SJSA1 (cell line): Measurements from ENCODE around the gene MS4A15. TPM values are rescaled to one million over a fixed set of nuclear protein-coding genes. Genes with fewer than 3 reads are reported as not detected.
A peak's percentile ranks its signal among the peaks of the same experiment; 100 is the strongest.

Source experiments
- DNase-seq, 2 experiments: peaks; one replicate each; pipeline ENCODE4 v3.0.0-alpha.2; 2015 to 2020; ENCODE audit warnings: low spot score in 2 of 2, low read depth in 1 of 2
- H3K27ac ChIP-seq: fragments of 250-450 bp; sonication (Bioruptor Pico); 2 replicates; pipeline ENCODE4 v1.5.1; 2020; ENCODE audit warnings: mild to moderate bottlenecking, moderate library complexity
- H3K27me3 ChIP-seq: fragments of 250-450 bp; sonication (Bioruptor Pico); replicated peaks from 2 replicates; pipeline ENCODE4 v1.5.1; 2020; ENCODE audit warnings: mild to moderate bottlenecking, moderate library complexity
- H3K36me3 ChIP-seq: fragments of 250-450 bp; sonication (Bioruptor Pico); 2 replicates; pipeline ENCODE4 v1.5.1; 2020; ENCODE audit warnings: mild to moderate bottlenecking
- H3K4me1 ChIP-seq: fragments of 250-450 bp; sonication (Bioruptor Pico); replicated peaks from 2 replicates; pipeline ENCODE4 v1.6.1; 2021; ENCODE audit warnings: mild to moderate bottlenecking
- H3K4me3 ChIP-seq: fragments of 250-450 bp; sonication (Bioruptor Pico); 2 replicates; pipeline ENCODE4 v1.5.1; 2020; ENCODE audit warnings: mild to moderate bottlenecking
- H3K9me3 ChIP-seq: fragments of 250-450 bp; sonication (Bioruptor Pico); replicated peaks from 2 replicates; pipeline ENCODE4 v1.5.1; 2020; ENCODE audit warnings: mild to moderate bottlenecking
- total RNA-seq: library from RNA; depleted of rRNA; stranded (reverse); fragments of >200 nt; shearing (Covaris generic); gene quantifications from 2 replicates; pipeline ENCODE4 v1.2.3, GENCODE V29; 2014

Gene MS4A15
- total RNA-seq, 1 experiment from 2014 or later, result not detected

DNA sequence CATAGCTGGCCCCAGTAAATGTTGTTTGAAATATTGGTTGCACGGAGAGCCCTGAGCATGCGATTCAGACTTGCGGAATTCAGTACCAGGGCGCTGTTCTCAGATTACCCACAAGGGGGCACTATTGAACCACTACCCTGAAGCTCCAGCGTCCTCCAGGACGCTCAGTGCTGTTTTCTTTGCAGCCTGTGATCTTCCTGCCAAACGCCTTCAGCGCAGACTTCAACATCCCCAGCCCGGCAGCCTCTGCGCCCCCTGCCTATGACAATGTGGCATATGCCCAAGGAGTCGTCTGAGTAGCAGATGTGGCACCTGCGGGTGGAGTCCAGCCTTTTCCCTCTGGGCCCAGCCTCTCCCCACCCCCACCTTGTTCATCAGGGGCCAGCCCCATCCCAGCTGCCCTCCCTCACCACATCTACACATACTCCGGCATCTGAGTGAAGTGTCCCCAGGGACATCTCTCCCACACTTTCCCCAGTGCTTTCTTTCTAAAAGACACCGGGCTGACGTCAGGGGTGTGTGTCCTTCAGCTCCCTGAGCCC is 18.8 kb downstream of the MS4A15 start:
- Histone ChIP-seq H3K27me3 (no peaks in the 10 kb centered on the region), H3K9me3 (no peaks in the 10 kb centered on the region), H3K4me3 (no peak overlapping the region), H3K27ac (no peak overlapping the region), H3K36me3 (no peaks in the 10 kb centered on the region), H3K4me1 (peaks cover 30% of the 10 kb centered on the region)
- peak; percentile 80 to 94 for DNase-seq

DNA sequence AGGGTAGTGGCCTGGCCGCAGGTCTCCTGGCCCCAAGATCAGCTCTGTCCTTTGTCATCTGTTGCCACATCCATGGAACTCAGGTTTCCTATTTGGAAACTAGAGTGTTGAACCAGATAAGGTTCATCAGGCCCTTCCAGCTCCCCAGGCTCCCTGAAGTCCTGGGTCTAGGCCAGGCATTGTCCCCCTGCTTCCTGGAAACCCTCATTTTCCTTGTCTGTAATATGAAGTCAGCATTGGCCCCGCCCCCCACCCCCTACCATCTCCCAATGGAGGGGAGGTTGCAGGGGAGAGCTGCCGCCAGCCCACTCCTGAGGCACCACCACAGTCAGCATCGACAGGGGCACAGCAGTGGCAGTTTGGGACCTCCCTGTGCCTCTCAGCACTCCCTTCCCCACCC is 19.5 kb downstream of the MS4A15 start:
- DNase-seq, result no peak
- Histone ChIP-seq H3K27ac (no peak overlapping the region), H3K27me3 (no peaks in the 10 kb centered on the region)

DNA sequence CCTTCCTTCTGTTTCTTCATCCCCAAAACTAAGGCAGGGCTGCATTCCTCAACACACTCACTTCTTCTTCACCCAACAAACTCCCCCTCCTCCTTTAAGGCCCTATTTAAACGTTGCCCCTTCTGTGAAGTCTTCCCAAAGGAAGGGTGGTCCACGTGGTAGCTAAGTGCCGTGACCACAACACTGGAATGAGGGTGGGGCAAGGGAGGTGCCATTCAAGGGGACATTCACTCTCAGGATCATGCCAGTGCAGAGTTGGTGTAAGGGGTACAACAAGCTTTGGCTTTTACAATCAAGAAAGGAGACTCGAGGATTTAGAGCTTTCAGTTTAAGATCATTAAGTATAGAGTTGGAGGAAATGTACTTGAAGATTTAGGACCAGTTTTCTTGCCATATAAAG is 20.4 kb downstream of the MS4A15 start:
- no peak for DNase-seq

More for the DNA sequence above, 19.5 kb downstream of the MS4A15 start:
- Histone ChIP-seq H3K9me3 (0 out of 2 replicates have a peak, but pooled peaks cover 4% of the 10 kb centered on the region), H3K4me3 (no peak overlapping the region), H3K36me3 (no peaks in the 10 kb centered on the region), H3K4me1 (peaks cover 30% of the 10 kb centered on the region)

DNA sequence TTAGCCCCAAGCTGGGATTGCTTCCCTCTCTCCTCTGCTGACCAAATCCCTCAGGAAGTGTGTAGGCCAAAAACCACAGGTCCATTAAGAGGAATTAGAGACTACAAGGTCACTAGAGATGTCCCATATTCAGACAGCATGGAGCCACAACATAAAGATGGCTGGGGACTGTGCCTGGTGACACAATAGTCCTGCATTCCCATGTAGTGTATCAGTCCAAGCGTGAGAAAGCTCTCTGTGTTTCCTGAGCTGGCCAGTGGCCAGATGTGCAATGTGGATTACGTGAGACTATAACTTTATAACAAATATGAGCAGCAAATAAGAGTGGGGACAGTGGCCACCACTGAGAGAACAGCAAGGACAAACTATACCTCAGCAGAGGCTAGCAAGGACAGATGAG is 20.9 kb downstream of the MS4A15 start:
- 0 out of 2 replicates have a peak, but pooled peaks cover 4% of the 10 kb centered on the region for H3K9me3 ChIP-seq
- no peak overlapping the region for H3K4me3 ChIP-seq
- H3K4me1 ChIP-seq, result peaks cover 30% of the 10 kb centered on the region

More for the DNA sequence above, 20.4 kb downstream of the MS4A15 start:
- Histone ChIP-seq H3K9me3 (0 out of 2 replicates have a peak, but pooled peaks cover 4% of the 10 kb centered on the region), H3K27me3 (no peaks in the 10 kb centered on the region), H3K27ac (peak overlapping the region; percentile 72), H3K36me3 (no peaks in the 10 kb centered on the region), H3K4me1 (peaks cover 30% of the 10 kb centered on the region), H3K4me3 (no peak overlapping the region)

DNA sequence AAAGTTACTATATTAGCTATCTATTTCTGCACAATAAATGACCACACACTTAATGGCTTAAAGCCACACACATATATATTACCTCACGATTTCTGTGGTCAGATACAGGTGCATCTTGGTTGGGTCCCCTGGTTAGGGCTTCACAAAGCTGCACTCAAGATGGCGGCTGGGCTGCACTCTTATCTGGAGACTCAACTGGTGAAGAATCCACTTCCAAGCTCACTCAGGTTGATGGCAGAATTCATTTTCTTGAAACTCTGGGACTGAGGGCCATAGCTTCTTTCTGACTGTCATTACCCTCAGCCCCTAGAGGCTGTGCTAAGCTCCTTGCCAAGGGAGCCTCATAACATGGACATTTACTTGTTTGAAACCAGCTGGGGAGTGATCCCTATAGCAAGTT is 23.4 kb downstream of the MS4A15 start:
- H3K4me1 ChIP-seq, result peaks cover 30% of the 10 kb centered on the region
- no peak overlapping the region for H3K27ac ChIP-seq
- H3K36me3 ChIP-seq, result no peaks in the 10 kb centered on the region
- H3K27me3 ChIP-seq, result no peaks in the 10 kb centered on the region
- no peak overlapping the region for H3K4me3 ChIP-seq
- DNase-seq, result no peak
- 0 out of 2 replicates have a peak, but pooled peaks cover 4% of the 10 kb centered on the region for H3K9me3 ChIP-seq

More for the DNA sequence above, 20.9 kb downstream of the MS4A15 start:
- Histone ChIP-seq H3K27me3 (no peaks in the 10 kb centered on the region), H3K27ac (peak overlapping the region; percentile 72), H3K36me3 (no peaks in the 10 kb centered on the region)
- DNase-seq, result peak; percentile 90 to 92

DNA sequence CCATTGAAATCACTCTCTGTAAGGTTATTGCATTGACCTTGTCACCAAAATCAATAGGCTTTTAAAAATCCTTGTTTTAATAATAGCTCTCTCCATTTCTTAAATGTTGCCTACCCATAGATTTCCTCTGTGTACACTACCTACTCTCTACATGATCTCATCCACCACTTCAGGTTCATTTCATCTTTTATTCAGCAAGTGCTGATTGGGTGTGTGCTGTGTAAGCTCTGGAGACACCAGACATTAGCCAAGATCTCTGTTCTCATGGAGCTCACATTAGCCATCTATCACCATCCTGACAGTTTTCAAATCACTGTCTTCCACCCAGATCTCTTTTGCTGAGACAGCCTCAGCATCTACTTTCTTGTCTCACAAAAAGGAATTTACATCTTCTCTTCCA is 24.1 kb downstream of the MS4A15 start:
- Histone ChIP-seq H3K4me3 (no peak overlapping the region), H3K4me1 (peaks cover 31% of the 10 kb centered on the region), H3K9me3 (0 out of 2 replicates have a peak, but pooled peaks cover 4% of the 10 kb centered on the region), H3K27me3 (no peaks in the 10 kb centered on the region), H3K36me3 (no peaks in the 10 kb centered on the region), H3K27ac (no peak overlapping the region)
- no peak for DNase-seq

DNA sequence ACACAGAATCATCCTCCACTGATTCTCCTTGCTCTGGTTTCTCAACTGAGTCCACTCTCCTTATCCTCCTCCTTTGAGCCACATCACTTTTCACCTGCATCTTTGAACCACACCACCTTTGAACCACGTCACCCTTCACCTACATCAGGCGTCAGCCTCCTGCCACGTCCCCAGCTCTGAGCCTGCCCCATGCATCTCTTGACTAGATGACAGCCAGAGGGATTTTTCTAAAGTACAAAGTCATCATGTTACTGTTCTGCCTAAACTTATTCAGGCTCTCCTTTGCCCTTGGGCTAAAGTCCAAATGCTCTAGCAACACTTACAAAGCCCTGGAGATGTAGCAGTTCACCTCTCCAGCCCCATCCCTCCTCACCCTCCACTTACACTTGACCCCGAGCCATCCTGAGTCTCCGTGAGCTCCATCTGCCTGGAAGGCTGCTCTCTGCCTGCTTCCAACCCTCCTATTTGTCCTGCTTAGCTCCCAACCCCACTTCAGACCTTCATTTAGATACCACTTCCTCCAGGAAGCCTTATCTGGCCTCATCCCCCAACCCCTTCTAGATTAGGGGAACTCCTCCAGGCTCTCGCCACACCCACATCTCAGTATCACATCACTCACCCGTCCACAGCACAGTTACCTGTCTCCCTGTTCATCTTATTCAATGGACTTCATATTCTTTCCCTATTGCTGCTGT is 24.8 kb downstream of the MS4A15 start:
- no peak overlapping the region for H3K4me3 ChIP-seq

DNA sequence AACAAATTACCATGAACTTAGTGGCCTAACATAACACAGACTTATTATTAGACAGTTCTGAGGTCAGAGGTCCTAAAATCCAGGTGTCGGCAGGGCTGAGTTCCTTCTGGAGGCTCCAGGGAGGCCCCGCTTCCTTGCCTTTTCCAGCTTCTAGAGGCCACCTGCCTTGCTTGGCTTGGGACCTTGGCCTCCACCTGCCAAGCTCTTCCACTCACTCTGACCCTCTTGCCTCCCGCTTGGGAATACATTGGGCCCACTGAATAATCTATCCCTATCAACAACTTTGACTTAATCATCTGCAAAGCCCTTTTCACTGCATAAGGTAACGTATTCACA is 25.3 kb downstream of the MS4A15 start:
- peaks cover 31% of the 10 kb centered on the region for H3K4me1 ChIP-seq
- 0 out of 2 replicates have a peak, but pooled peaks cover 4% of the 10 kb centered on the region for H3K9me3 ChIP-seq
- H3K27me3 ChIP-seq, result no peaks in the 10 kb centered on the region
- H3K36me3 ChIP-seq, result no peaks in the 10 kb centered on the region
- DNase-seq, result no peak
- no peak overlapping the region for H3K27ac ChIP-seq
- H3K4me3 ChIP-seq, result no peak overlapping the region

More for the DNA sequence above, 24.8 kb downstream of the MS4A15 start:
- Histone ChIP-seq H3K9me3 (0 out of 2 replicates have a peak, but pooled peaks cover 4% of the 10 kb centered on the region), H3K27ac (no peak overlapping the region), H3K36me3 (no peaks in the 10 kb centered on the region), H3K27me3 (no peaks in the 10 kb centered on the region), H3K4me1 (peaks cover 31% of the 10 kb centered on the region)
- DNase-seq, result no peak

DNA sequence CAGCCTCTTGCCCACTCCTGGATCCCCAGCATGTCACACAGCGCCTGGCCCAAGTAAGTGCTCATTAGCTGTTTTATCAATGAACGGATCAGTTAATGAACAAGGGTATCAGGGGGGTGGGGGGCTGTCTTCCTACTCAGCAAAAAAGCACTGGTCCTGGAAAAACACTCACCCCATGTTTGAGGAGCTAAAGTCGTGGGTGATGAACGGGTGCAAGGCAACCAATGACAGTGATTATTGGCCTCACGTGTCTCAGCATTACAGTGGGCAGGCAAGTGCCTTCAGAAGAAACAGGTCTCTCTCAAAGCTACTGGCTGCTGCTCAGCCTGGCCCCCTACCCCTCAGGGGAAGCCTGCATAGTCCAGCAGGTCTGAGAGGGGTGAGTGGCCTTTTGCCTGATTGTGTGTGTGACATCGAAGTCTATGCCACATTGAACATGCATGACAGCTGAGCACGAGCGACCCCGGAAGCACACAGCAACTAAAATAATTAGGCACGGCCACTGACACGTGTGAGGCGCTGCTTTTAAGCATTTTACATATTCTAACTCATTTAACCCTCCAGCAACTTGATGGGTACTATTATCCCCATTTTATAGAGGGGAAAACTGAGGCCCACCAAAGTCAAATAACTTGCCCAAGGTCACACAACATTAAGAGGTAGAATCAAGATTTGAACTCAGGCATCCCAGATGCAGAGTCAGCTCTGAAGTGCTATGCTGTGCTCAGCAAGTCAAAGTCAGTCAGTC is 25.9 kb downstream of the MS4A15 start:
- Histone ChIP-seq H3K4me3 (no peak overlapping the region), H3K4me1 (peaks cover 31% of the 10 kb centered on the region), H3K27me3 (no peaks in the 10 kb centered on the region), H3K9me3 (0 out of 2 replicates have a peak, but pooled peaks cover 4% of the 10 kb centered on the region), H3K36me3 (no peaks in the 10 kb centered on the region), H3K27ac (no peak overlapping the region)
- no peak for DNase-seq

DNA sequence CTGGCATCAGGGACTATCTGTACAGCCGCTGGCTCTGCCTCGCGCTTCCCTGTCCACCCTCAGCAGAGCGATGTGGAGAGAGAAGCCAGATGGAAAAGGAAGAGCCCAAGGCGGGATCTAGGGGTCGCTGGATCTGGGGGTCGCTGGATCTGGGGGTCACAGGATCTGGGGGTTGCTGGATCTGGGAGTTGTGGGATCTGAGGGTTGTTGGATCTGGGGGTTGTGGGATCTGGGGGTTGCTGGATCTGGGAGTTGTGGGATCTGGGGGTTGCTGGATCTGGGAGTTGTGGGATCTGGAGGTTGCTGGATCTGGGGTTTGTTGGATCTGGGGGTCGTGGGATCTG is 26.4 kb downstream of the MS4A15 start:
- H3K36me3 ChIP-seq, result no peaks in the 10 kb centered on the region
- H3K4me1 ChIP-seq, result peaks cover 28% of the 10 kb centered on the region
- 0 out of 2 replicates have a peak, but pooled peaks cover 4% of the 10 kb centered on the region for H3K9me3 ChIP-seq
- H3K27me3 ChIP-seq, result no peaks in the 10 kb centered on the region
- DNase-seq, result no peak
- no peak overlapping the region for H3K4me3 ChIP-seq
- no peak overlapping the region for H3K27ac ChIP-seq

DNA sequence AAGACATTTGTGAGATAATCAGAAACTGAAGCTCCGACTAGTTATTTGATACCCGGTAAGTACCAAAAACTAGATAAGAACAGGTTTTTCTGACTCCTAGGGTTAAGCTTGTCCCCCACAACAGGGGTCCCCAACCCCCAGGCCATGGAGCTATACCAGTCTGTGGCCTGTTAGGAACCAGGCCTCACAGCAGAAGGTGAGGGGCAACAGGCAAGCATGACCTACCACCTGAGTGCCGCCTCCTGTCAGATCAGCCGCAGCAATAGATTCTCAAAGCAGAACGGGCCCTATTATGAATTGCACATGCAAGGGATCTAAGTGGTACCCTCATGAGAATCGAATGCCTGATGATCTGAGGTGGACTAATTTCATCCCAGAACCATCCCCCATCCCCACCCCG is 27.2 kb downstream of the MS4A15 start:
- no peaks in the 10 kb centered on the region for H3K27me3 ChIP-seq
- 0 out of 2 replicates have a peak, but pooled peaks cover 7% of the 10 kb centered on the region for H3K9me3 ChIP-seq
- no peaks in the 10 kb centered on the region for H3K36me3 ChIP-seq
- peaks cover 25% of the 10 kb centered on the region for H3K4me1 ChIP-seq
- no peak for DNase-seq
- no peak overlapping the region for H3K27ac ChIP-seq
- H3K4me3 ChIP-seq, result no peak overlapping the region

DNA sequence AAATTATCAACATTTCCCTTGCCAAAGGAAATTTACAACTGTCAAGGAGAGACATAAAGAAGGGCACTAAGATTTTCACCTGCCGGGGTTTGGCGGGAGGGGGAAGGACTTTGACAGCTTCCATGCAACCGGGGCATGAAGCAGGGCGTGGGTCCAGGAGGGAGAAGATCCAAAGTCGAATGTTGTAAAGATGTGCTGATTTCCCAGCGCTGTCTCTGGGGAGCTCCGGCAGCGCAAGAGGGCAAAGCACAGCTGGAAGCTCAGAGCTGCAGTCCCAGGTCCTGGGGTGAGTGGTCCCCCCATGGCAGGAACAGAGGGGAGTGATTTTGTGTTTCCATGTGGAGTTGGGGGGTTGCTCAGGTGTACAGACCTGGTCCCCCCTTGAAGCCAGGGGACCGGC is 28.5 kb downstream of the MS4A15 start, which contains the start of gene MS4A10:
Gene MS4A10 (plus strand): TSS at position 198 of the 400 bp plus-strand sequence. CDS start 5,003 bp downstream, outside the sequence.
- Histone ChIP-seq H3K36me3 (no peaks in the 10 kb centered on the region), H3K27me3 (no peaks in the 10 kb centered on the region), H3K4me3 (no peak within 1 kb of the TSS), H3K9me3 (0 out of 2 replicates have a peak, but pooled peaks cover 7% of the 10 kb centered on the region), H3K27ac (no peak within 1 kb of the TSS), H3K4me1 (peaks cover 25% of the 10 kb centered on the region)
- DNase-seq, result no peak

DNA sequence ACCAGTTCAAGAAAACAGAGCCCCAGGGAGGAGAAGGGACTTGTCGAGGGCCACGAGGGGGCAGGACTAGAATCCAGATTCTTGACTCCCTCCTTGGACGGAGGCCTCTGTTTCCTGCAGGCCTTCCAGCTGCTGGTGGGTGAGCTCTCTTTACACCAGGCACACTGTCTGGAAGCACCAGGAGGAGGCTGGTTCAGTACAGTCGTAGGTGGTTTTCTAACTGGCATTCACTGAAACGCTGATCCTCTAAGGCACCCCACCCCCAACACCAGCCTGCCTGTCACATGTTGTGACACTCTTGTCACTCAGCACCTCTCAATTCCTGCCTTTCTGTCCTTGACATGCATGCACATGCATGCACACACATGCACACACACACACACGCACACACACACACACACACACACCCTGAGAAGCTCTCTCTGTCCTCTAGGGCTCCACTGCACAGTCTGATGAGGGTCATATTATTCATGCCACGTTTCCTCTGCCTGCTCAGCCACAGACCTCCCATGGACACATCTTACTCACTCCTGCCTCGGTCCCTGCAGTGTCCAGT is 29.2 kb downstream of the MS4A15 start:
- Histone ChIP-seq H3K27ac (no peak overlapping the region), H3K4me1 (peaks cover 25% of the 10 kb centered on the region), H3K27me3 (no peaks in the 10 kb centered on the region), H3K4me3 (no peak overlapping the region), H3K9me3 (0 out of 2 replicates have a peak, but pooled peaks cover 5% of the 10 kb centered on the region), H3K36me3 (no peaks in the 10 kb centered on the region)
- peak; percentile 66 to 84 for DNase-seq
